Heart right ventricle (tissue), 16 donors: ENCODE results near the gene ARIH1. TPM values are rescaled to one million over a fixed set of nuclear protein-coding genes. Genes with fewer than 3 reads are reported as not detected.

Source experiments
- ATAC-seq, 8 donors: fragments of 200-7000 bp; cut with Tn5 transposase; one replicate each; pipeline ENCODE4 v1.9.1; 2020; ENCODE audit warnings: mild to moderate bottlenecking in 8 of 8, moderate library complexity in 8 of 8, moderate number of reproducible peaks in 1 of 8
- DNase-seq, 2 donors: peaks; one replicate each; pipeline ENCODE4 v3.0.0-alpha.2; 2020
- H3K27ac ChIP-seq, 10 donors: fragments of 200-600 bp; sonication (generic) in 2 of 10; one replicate each; pipeline versions ENCODE4 v1.5.0 to v1.8.0; 2020 to 2022; ENCODE audit warnings: mild to moderate bottlenecking in 3 of 10
- H3K27me3 ChIP-seq, 7 donors: fragments of 200-600 bp; one replicate each; pipeline ENCODE4 v1.8.0; 2021 to 2022; ENCODE audit warnings: mild to moderate bottlenecking in 2 of 7
- H3K36me3 ChIP-seq, 9 donors: fragments of 200-600 bp; sonication (generic) in 1 of 9; one replicate each; pipeline versions ENCODE4 v1.5.0 to v1.8.0; 2020 to 2022; ENCODE audit warnings: mild to moderate bottlenecking in 2 of 9
- H3K4me1 ChIP-seq, 9 donors: fragments of 200-600 bp; sonication (generic) in 1 of 9; one replicate each; pipeline versions ENCODE4 v1.5.0 to v1.8.0; 2020 to 2022; ENCODE audit warnings: mild to moderate bottlenecking in 4 of 9
- H3K4me3 ChIP-seq, 10 donors: fragments of 200-600 bp; sonication (generic) in 2 of 10; one replicate each; pipeline versions ENCODE4 v1.5.0 to v1.8.0; 2020 to 2022; ENCODE audit warnings: mild to moderate bottlenecking in 7 of 10, moderate library complexity in 2 of 10
- H3K9me3 ChIP-seq, 11 donors: fragments of 200-600 bp in 10 of 11; sonication (generic) in 2 of 11; one replicate each; pipeline versions ENCODE4 v1.5.0 to v1.8.0; 2013 to 2022; ENCODE audit warnings: mild to moderate bottlenecking in 2 of 11, control low read depth in 1 of 11, moderate library complexity in 1 of 11
- CTCF ChIP-seq, 9 donors: fragments of 200-600 bp; sonication (generic) in 2 of 9; IDR thresholded peaks; one replicate each; pipeline versions ENCODE4 v1.5.0 to v1.8.0; 2021 to 2022; ENCODE audit warnings: antibody characterized with exemption in 9 of 9, mild to moderate bottlenecking in 5 of 9, moderate library complexity in 1 of 9
- WGBS, 2 donors: extraction: QIAGEN DNeasy Blood & Tissue Kit; methylation state at CpG; one replicate each; pipeline ENCODE4 v1.1.7; 2013; ENCODE audit warnings: inconsistent platforms in 1 of 2; 5-methylcytosine and 5-hydroxymethylcytosine counted together
- intact Hi-C, 10 donors: fragments of 100-400 bp; cut with DNase I; formaldehyde crosslinking; loops; one replicate each; pipeline versions ENCODE4 v1.11.1 to v1.14.2; 2022
- polyA plus RNA-seq, 2 donors: library from polyadenylated mRNA; stranded (reverse); fragments of 200-250 nt; gene quantifications; one replicate each; pipeline ENCODE4 v1.2.3, GENCODE V29; 2013
- total RNA-seq, 10 donors: library from RNA; stranded (reverse); fragmentation: NEBNext Ultra II Directional in 3 of 10; extraction: Animal tissue kit (Norgen Biotek cat#: 25700) in 3 of 10; gene quantifications; one replicate each; pipeline versions ENCODE4 v1.2.1 to v1.2.4, GENCODE V29; 2021 to 2023
- donor health status: Arrhythmogenic right ventricular cardiomyopathy.
- donor health status: ischemic (EF 13 %, LVEDD 7.1; RV severe dilation, severe dysfunction).
- donor health status: healthy with polysubstance abuse.
- donor health status: DM: no; HTN: yes; CAD: no.
- donor health status: DM: no; HTN: no; CAD: no.
- donor health status: ischemic (EF 25% LVEDD 6.9; RV normal size, moderate dysfunction).
- donor health status: ischemic (EF 25% LVEDD 5.7; RV mildly dilated, moderate dysfunction).
- donor health status: healthy.
- donor health status: DM: yes; HTN: yes; CAD: no.
- donor health status: Ischemic cardiomyopathy.
- donor health status: ischemic (EF 35%, LVEDD 5.7; RV mildly dilated, moderate dysfunction).
- donor health status: nonischemic (EF 11% LVEDD 7.7; RV severe dilation, severe dysfunction).
- donor health status: DM: yes; HTN: yes; CAD: no.
- donor health status: PGD.
- donor health status: ischemic (EF 29% LVEDD 5.4; RV normal size, mild dysfunction).
- donor health status: nonischemic (EF 23%, LVEDD 6.1; RV moderate dilation, normal function).

The ARIH1 gene
- total and polyA plus RNA-seq, 12 donors, result 23.1 to 231 (median 182) TPM

- no peak for DNase-seq
- no peaks in the 10 kb centered on the region for H3K9me3 ChIP-seq
- H3K4me1 ChIP-seq, result peaks cover 0 to 43% (median 0%) of the 10 kb centered on the region in 9 donors
- TF ChIP-seq CTCF (IDR thresholded peaks at IDR 0.05), result no peak
- H3K27ac ChIP-seq, result no peak overlapping the region
- H3K4me3 ChIP-seq, result no peak overlapping the region
- intact Hi-C loops, result no loop called here
- no peaks in the 10 kb centered on the region for H3K27me3 ChIP-seq
- ATAC-seq, result no peak
- H3K36me3 ChIP-seq, result peaks cover 0 to 91% (median 22%) of the 10 kb centered on the region in 9 donors
Observed at GRCh38 chr15:72562386-72562785, 88.3 kb downstream of the ARIH1 start.

- intact Hi-C loops, result no loop called here
- DNase-seq (no peak), ATAC-seq (no peak)
- H3K4me1 ChIP-seq, result peaks cover 0 to 43% (median 0%) of the 10 kb centered on the region in 9 donors
- H3K27me3 ChIP-seq, result no peaks in the 10 kb centered on the region
- no peak for TF ChIP-seq CTCF (IDR thresholded peaks at IDR 0.05)
- no peak overlapping the region for H3K4me3 ChIP-seq
- no peaks in the 10 kb centered on the region for H3K9me3 ChIP-seq
- H3K36me3 ChIP-seq, result peaks cover 0 to 92% (median 22%) of the 10 kb centered on the region in 9 donors
- WGBS, 2 donors, result 98 to 100% methylated on average over 2 of the region's 2 CpGs
- no peak overlapping the region for H3K27ac ChIP-seq
Observed at GRCh38 chr15:72562878-72563277, 88.7 kb downstream of the ARIH1 start.

- H3K27ac ChIP-seq, result peak overlapping the region in 1 of 10 donors; percentile 54
- H3K4me1 ChIP-seq, result peaks cover 0 to 42% (median 0%) of the 10 kb centered on the region in 9 donors
- TF ChIP-seq CTCF (IDR thresholded peaks at IDR 0.05), result no peak
- no peaks in the 10 kb centered on the region for H3K9me3 ChIP-seq
- DNase-seq (no peak), ATAC-seq (no peak)
- H3K27me3 ChIP-seq, result no peaks in the 10 kb centered on the region
- H3K4me3 ChIP-seq, result no peak overlapping the region
- intact Hi-C loops, result no loop called here
- H3K36me3 ChIP-seq, result peaks cover 0 to 94% (median 18%) of the 10 kb centered on the region in 9 donors
- 85 to 91% methylated on average over 1 of the region's 1 CpG for WGBS, 2 donors
Observed at GRCh38 chr15:72564091-72564490, 90.0 kb downstream of the ARIH1 start.

GRCh38 chr15:72566973-72567372 is 92.8 kb downstream of the ARIH1 start:
- WGBS, 2 donors, result 55 to 66% methylated on average over 1 of the region's 1 CpG
- DNase-seq (no peak), ATAC-seq (no peak)
- Histone ChIP-seq H3K9me3 (no peaks in the 10 kb centered on the region), H3K27ac (no peak overlapping the region), H3K4me1 (peaks cover 0 to 23% (median 0%) of the 10 kb centered on the region in 9 donors), H3K36me3 (peaks cover 0 to 98% (median 26%) of the 10 kb centered on the region in 9 donors), H3K27me3 (no peaks in the 10 kb centered on the region), H3K4me3 (no peak overlapping the region)
- intact Hi-C loops, result no loop called here
- no peak for TF ChIP-seq CTCF (IDR thresholded peaks at IDR 0.05)
